ENCODE results near the gene DUSP15. TPM values are rescaled to one million over a fixed set of nuclear protein-coding genes. Genes with fewer than 3 reads are reported as not detected.

Gene DUSP15
- total RNA-seq, 1 experiment from 2014 or later = not detected

DNA sequence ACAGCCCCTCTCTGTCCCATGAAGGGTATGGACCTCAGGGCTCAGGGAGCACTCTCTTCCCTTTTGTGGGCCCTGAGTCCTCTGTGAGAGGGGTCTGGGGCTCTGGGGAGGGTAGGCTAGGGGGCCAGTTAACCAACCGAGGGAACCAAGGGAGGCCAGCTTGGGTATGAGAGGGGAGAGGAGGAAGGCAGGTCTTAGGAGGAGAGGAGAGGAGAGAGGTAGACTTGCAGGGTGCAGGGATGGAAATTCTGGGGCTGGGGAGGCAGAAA is 720 bp downstream of the DUSP15 start:
- no peaks in the 10 kb centered on the region for H3K9me3 Mint-ChIP-seq (ENCODE audit: low read depth, unreplicated experiment)
- H3K4me3 Mint-ChIP-seq (ENCODE audit: low read depth, unreplicated experiment) = peak overlapping the region; percentile 75
- CTCF ChIA-PET = no interaction called here
- no peaks in the 10 kb centered on the region for H3K27me3 Mint-ChIP-seq (ENCODE audit: unreplicated experiment)
- intact Hi-C loops (cut with micrococcal nuclease; ENCODE audit: unreplicated experiment) = no loop called here
- H3K27ac Mint-ChIP-seq (ENCODE audit: unreplicated experiment) = peak overlapping the region; percentile 14
- BruUV-seq (replicated peaks) = no TSS peak
- peaks cover 13% of the 10 kb centered on the region for H3K36me3 Mint-ChIP-seq (ENCODE audit: insufficient read depth, unreplicated experiment)
- TF ChIP-seq, protein P1, sequence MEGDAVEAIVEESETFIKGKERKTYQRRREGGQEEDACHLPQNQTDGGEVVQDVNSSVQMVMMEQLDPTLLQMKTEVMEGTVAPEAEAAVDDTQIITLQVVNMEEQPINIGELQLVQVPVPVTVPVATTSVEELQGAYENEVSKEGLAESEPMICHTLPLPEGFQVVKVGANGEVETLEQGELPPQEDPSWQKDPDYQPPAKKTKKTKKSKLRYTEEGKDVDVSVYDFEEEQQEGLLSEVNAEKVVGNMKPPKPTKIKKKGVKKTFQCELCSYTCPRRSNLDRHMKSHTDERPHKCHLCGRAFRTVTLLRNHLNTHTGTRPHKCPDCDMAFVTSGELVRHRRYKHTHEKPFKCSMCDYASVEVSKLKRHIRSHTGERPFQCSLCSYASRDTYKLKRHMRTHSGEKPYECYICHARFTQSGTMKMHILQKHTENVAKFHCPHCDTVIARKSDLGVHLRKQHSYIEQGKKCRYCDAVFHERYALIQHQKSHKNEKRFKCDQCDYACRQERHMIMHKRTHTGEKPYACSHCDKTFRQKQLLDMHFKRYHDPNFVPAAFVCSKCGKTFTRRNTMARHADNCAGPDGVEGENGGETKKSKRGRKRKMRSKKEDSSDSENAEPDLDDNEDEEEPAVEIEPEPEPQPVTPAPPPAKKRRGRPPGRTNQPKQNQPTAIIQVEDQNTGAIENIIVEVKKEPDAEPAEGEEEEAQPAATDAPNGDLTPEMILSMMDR (IDR thresholded peaks at IDR 0.05; ENCODE audit: unreplicated experiment) = no peak
- peaks cover 10% of the 10 kb centered on the region for H3K4me1 Mint-ChIP-seq (ENCODE audit: low read depth, unreplicated experiment)
- no peak for DNase-seq

DNA sequence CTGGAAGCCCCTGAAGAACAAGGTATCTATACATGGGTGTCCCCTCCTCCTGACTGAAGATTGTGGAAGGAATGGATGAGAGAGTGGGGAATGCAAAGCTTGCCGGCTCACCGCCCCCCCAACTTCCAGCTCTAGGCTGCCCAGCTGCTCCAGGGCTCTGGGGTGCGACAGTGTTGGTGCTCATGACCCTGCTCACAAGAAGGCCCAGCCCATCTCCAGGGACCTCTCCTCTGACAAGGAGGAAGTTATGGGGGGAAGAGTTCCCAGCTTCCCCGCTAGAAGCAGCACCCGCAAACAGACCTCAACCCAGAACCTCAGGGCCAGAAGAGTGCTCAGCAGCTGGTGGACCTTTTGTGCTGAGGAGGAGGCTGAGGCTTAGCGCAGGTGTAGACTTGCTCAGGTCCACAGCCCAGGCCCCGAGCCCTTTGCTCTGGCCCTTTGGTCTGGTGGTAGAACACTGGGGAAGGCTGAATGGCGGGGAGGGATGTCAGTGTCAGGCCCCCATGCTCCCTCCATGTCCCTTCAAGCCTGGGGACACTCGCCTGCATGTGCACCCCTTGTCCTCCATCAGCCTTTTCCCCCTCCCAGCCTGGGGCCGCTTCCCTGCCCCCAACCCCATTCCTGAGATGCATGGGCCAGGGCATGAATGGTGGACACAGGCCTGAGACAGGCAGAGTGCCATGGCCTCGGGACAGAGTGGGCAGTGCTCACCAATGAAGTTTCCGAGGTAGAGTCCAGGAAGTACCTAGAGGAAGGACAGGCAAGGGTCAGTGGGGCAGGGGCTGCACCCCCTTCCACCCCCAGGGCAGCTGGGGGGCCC is 1.3 kb downstream of the DUSP15 start:
- peaks cover 13% of the 10 kb centered on the region for H3K36me3 Mint-ChIP-seq (ENCODE audit: insufficient read depth, unreplicated experiment)
- H3K4me1 Mint-ChIP-seq (ENCODE audit: low read depth, unreplicated experiment) = peaks cover 10% of the 10 kb centered on the region
- H3K4me3 Mint-ChIP-seq (ENCODE audit: low read depth, unreplicated experiment) = peak overlapping the region; percentile 75
- no peak for DNase-seq
- TF ChIP-seq, protein P1 (IDR thresholded peaks at IDR 0.05; ENCODE audit: unreplicated experiment) = no peak
- peak overlapping the region; percentile 14 for H3K27ac Mint-ChIP-seq (ENCODE audit: unreplicated experiment)
- no peaks in the 10 kb centered on the region for H3K9me3 Mint-ChIP-seq (ENCODE audit: low read depth, unreplicated experiment)
- intact Hi-C loops (cut with micrococcal nuclease; ENCODE audit: unreplicated experiment) = no loop called here
- H3K27me3 Mint-ChIP-seq (ENCODE audit: unreplicated experiment) = no peaks in the 10 kb centered on the region
- BruUV-seq (replicated peaks) = no TSS peak
- CTCF ChIA-PET = interaction anchor here (0.6 kb wide), 1 partner anchor 415 kb away, joined by 3 read pairs; no protein-coding TSS in a partner anchor

DNA sequence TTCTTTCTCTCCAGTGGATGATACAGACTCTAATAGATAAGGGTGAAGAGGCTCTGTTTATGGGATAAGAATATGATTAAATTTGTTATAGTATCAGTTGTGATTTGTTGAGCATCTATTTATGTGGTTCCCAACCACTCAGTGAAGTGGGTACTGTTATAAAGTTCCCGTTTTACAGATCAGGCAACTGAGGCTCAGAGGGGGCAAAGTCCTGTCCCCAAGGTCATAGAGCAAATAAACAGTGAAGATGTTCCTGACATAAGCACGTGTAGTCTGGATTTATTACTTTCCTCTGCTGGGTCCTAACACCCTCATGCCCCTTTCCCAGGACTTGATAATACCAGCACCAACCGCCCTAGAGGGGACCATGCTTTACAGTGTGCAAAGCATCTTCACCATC is 4.1 kb downstream of the DUSP15 start:
- Mint-ChIP-seq H3K36me3 (ENCODE audit: insufficient read depth, unreplicated experiment) (peaks cover 22% of the 10 kb centered on the region), H3K27me3 (ENCODE audit: unreplicated experiment) (no peaks in the 10 kb centered on the region), H3K9me3 (ENCODE audit: low read depth, unreplicated experiment) (no peaks in the 10 kb centered on the region), H3K27ac (ENCODE audit: unreplicated experiment) (no peak overlapping the region), H3K4me1 (ENCODE audit: low read depth, unreplicated experiment) (peaks cover 18% of the 10 kb centered on the region), H3K4me3 (ENCODE audit: low read depth, unreplicated experiment) (no peak overlapping the region)
- no peak for DNase-seq
- no TSS peak for BruUV-seq (replicated peaks)
- intact Hi-C loops (cut with micrococcal nuclease; ENCODE audit: unreplicated experiment) = no loop called here
- CTCF ChIA-PET = no interaction called here
- TF ChIP-seq, protein P1 (IDR thresholded peaks at IDR 0.05; ENCODE audit: unreplicated experiment) = no peak

DNA sequence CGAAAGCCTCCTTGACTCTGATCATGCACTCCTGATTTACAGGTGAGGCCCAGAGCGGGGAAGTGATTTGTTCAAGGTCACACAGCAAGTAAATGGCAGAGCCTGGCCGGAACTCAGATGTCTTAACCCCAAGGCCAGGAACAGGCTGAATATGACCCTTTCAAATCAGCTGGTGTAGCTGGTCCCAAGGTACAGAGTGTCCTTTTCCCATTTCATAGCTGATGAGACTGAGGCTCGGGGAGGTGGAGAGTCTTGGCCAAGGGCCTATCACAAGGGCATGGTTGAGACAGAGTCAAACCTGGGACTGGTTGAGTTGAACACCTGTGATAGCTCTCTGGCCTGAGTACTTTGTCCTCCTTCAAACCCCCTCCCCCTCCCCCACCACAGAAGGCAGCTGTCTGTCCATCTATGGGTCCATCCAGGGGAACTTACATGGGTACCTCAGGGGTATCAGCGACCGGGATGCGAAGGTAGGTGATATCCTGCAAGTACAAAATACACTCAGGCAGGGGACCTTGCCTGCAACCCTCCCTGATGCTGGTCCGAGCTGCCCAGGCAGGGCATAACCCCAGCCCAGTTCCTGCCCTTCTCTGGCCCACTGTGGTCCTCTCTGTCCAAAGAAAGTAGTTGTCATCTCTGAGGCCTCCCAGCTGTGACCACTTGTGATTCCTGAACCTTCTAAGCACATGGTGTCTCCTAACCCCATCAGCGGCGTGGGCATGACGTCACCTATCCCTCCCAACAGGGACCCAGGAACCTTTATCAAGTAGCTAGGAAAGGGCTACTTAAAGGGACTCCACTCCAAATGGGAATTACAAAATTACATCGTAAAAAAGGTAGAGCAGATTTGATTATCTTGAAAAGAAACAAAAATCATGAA is 5.6 kb downstream of the DUSP15 start:
- DNase-seq = no peak
- Mint-ChIP-seq H3K36me3 (ENCODE audit: insufficient read depth, unreplicated experiment) (peaks cover 12% of the 10 kb centered on the region), H3K27me3 (ENCODE audit: unreplicated experiment) (no peaks in the 10 kb centered on the region), H3K4me1 (ENCODE audit: low read depth, unreplicated experiment) (peaks cover 21% of the 10 kb centered on the region), H3K4me3 (ENCODE audit: low read depth, unreplicated experiment) (no peak overlapping the region), H3K9me3 (ENCODE audit: low read depth, unreplicated experiment) (no peaks in the 10 kb centered on the region), H3K27ac (ENCODE audit: unreplicated experiment) (no peak overlapping the region)
- intact Hi-C loops (cut with micrococcal nuclease; ENCODE audit: unreplicated experiment) = no loop called here
- CTCF ChIA-PET = interaction anchor here (0.6 to 0.7 kb wide), 4 partner anchors 12 to 469 kb away, joined by 3 to 4 read pairs (median 3); partner anchors contain the start of gene PDRG1
- TF ChIP-seq, protein P1 (IDR thresholded peaks at IDR 0.05; ENCODE audit: unreplicated experiment) = no peak
- no TSS peak for BruUV-seq (replicated peaks)
